ENCODE results near the gene ST6GALNAC6. TPM values are rescaled to one million over a fixed set of nuclear protein-coding genes. Genes with fewer than 3 reads are reported as not detected.

ST6GALNAC6 gene
- total and polyA plus RNA-seq, 10 of the 15 experiments (the other 5 are each of a cell fraction or from before 2014, with no cell fraction given): 0.40 to 27.0 (median 16.8) TPM

DNA sequence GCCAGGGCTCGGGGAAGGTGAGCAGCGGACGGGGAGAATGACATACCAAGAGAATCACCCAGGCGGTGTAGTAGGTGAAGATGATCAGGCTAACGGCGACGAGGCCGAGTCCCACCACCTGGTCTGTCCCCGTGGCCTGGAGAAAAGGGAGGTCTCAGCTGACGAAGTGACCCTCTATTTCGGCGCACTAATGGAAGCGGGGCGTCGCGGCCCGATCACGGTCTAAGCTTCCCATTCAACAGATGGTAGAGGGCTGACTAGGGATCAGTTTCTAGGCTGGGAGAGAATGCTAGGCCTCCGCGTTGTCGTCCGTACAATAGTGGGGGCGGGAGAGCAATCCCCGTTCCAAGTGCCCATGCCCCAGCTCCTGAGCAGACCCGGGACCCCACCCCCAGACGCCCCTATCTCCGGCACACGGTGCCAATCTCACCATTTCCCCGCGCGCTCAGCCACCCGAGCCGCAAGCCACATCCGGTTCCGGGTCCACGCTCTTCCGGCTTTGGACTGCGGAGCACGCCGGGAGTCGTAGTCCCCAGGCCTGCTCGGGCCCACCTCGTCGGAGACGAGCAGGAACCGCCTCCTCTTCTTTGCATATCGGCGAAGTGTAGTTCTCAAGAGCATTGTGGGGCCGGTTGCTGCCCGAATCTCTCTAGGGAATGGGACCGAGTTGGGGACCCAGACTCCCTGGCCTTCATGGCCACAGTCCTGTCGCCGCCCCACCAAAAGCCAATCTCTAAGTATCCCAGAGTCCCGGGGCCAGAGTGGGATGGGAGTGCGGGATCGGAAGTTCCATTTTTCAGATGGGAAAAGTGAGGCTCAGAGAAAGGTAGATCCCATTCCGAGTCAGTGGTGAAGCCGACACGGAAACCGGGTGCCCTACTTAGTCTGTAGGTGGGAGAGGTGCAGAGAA is 38.2 kb upstream of the ST6GALNAC6 start, which contains the start of gene DPM2 (continued):
- TF ChIP-seq, protein P1, sequence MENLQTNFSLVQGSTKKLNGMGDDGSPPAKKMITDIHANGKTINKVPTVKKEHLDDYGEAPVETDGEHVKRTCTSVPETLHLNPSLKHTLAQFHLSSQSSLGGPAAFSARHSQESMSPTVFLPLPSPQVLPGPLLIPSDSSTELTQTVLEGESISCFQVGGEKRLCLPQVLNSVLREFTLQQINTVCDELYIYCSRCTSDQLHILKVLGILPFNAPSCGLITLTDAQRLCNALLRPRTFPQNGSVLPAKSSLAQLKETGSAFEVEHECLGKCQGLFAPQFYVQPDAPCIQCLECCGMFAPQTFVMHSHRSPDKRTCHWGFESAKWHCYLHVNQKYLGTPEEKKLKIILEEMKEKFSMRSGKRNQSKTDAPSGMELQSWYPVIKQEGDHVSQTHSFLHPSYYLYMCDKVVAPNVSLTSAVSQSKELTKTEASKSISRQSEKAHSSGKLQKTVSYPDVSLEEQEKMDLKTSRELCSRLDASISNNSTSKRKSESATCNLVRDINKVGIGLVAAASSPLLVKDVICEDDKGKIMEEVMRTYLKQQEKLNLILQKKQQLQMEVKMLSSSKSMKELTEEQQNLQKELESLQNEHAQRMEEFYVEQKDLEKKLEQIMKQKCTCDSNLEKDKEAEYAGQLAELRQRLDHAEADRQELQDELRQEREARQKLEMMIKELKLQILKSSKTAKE (IDR thresholded peaks at IDR 0.05; ENCODE audit: low read depth, poor library complexity, severe bottlenecking): no peak
- TF ChIP-seq IKZF1 (conservative IDR thresholded peaks at IDR 0.05) (peak; percentile 83), PAX5 (IDR thresholded peaks at IDR 0.05; ENCODE audit: borderline replicate concordance, low read depth, low read length) (peak; percentile 83), HCFC1 (IDR thresholded peaks at IDR 0.05; ENCODE audit: low read length) (peak; percentile 93), MEF2B (IDR thresholded peaks at IDR 0.05; ENCODE audit: partially characterized antibody, poor library complexity, severe bottlenecking) (peak; percentile 87), ETV6 (conservative IDR thresholded peaks at IDR 0.05 in 1 of 2, IDR thresholded peaks at IDR 0.05 in 1 of 2; ENCODE audit: borderline replicate concordance in 1 of 2, low read depth in 1 of 2) (peak in 1 of 2 experiments; percentile 47; a peak in 1 of 4 replicates), SIX5 (IDR thresholded peaks at IDR 0.05; ENCODE audit: low read depth, low read length, severe bottlenecking) (peak; percentile 91), EP300 (IDR thresholded peaks at IDR 0.05; ENCODE audit: borderline replicate concordance in 1 of 2, control insufficient read depth in 1 of 2, low read depth in 2 of 2, low read length in 2 of 2) (no peak), NR2C1 (IDR thresholded peaks at IDR 0.05) (peak; percentile 85), NFYB (IDR thresholded peaks at IDR 0.05; ENCODE audit: insufficient read depth, low read depth, low read length) (no peak), FOS (IDR thresholded peaks at IDR 0.05; ENCODE audit: borderline replicate concordance, extremely low read depth, insufficient read length) (no peak), TCF12 (IDR thresholded peaks at IDR 0.05; ENCODE audit: low read depth, low read length) (peak; percentile 52; the same call in 1 of the 2 replicates), JUNB (IDR thresholded peaks at IDR 0.05) (no peak), YY1 (IDR thresholded peaks at IDR 0.05; ENCODE audit: low read depth, low read length) (peak; percentile 53), SREBF1 (IDR thresholded peaks at IDR 0.05; ENCODE audit: low read length) (peak; percentile 60; the same call in 1 of the 2 replicates), SMARCA5 (IDR thresholded peaks at IDR 0.05) (no peak; the same call in 1 of the 2 replicates), ASH2L (IDR thresholded peaks at IDR 0.05; ENCODE audit: borderline replicate concordance, low read depth) (no peak), ATF7 (IDR thresholded peaks at IDR 0.05; ENCODE audit: low read depth) (no peak), RFX5 (IDR thresholded peaks at IDR 0.05; ENCODE audit: low read depth, low read length) (no peak), IKZF2 (IDR thresholded peaks at IDR 0.05) (0 out of 4 replicates have a peak, but pooled peaks of 1 of the 2 experiments have one; percentile 46)
- TF ChIP-seq, protein P2, sequence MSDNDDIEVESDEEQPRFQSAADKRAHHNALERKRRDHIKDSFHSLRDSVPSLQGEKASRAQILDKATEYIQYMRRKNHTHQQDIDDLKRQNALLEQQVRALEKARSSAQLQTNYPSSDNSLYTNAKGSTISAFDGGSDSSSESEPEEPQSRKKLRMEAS (IDR thresholded peaks at IDR 0.05; ENCODE audit: low read depth, low read length): peak; percentile 68
- TF ChIP-seq, protein P3, sequence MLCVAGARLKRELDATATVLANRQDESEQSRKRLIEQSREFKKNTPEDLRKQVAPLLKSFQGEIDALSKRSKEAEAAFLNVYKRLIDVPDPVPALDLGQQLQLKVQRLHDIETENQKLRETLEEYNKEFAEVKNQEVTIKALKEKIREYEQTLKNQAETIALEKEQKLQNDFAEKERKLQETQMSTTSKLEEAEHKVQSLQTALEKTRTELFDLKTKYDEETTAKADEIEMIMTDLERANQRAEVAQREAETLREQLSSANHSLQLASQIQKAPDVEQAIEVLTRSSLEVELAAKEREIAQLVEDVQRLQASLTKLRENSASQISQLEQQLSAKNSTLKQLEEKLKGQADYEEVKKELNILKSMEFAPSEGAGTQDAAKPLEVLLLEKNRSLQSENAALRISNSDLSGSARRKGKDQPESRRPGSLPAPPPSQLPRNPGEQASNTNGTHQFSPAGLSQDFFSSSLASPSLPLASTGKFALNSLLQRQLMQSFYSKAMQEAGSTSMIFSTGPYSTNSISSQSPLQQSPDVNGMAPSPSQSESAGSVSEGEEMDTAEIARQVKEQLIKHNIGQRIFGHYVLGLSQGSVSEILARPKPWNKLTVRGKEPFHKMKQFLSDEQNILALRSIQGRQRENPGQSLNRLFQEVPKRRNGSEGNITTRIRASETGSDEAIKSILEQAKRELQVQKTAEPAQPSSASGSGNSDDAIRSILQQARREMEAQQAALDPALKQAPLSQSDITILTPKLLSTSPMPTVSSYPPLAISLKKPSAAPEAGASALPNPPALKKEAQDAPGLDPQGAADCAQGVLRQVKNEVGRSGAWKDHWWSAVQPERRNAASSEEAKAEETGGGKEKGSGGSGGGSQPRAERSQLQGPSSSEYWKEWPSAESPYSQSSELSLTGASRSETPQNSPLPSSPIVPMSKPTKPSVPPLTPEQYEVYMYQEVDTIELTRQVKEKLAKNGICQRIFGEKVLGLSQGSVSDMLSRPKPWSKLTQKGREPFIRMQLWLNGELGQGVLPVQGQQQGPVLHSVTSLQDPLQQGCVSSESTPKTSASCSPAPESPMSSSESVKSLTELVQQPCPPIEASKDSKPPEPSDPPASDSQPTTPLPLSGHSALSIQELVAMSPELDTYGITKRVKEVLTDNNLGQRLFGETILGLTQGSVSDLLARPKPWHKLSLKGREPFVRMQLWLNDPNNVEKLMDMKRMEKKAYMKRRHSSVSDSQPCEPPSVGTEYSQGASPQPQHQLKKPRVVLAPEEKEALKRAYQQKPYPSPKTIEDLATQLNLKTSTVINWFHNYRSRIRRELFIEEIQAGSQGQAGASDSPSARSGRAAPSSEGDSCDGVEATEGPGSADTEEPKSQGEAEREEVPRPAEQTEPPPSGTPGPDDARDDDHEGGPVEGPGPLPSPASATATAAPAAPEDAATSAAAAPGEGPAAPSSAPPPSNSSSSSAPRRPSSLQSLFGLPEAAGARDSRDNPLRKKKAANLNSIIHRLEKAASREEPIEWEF (IDR thresholded peaks at IDR 0.05; ENCODE audit: insufficient replicate concordance, low read depth, low read length): no peak

Measured in GM12878 (cell line).